NT2/D1 (cell line): Measurements from ENCODE around the gene KCNC1.

ENCODE experiments used
- SUZ12 ChIP-seq: IDR thresholded peaks from 2 replicates; pipeline ENCODE4 v1.6.1; 2011; ENCODE audit not compliant: insufficient read length, insufficient read depth; ENCODE audit errors: extremely low read depth
- YY1 ChIP-seq: IDR thresholded peaks from 2 replicates; pipeline ENCODE4 v1.6.1; 2011; ENCODE audit not compliant: insufficient read length, insufficient read depth
- ZNF274 ChIP-seq: IDR thresholded peaks from 2 replicates; pipeline ENCODE4 v1.6.1; 2011; ENCODE audit warnings: mild to moderate bottlenecking, low read depth, low read length

DNA sequence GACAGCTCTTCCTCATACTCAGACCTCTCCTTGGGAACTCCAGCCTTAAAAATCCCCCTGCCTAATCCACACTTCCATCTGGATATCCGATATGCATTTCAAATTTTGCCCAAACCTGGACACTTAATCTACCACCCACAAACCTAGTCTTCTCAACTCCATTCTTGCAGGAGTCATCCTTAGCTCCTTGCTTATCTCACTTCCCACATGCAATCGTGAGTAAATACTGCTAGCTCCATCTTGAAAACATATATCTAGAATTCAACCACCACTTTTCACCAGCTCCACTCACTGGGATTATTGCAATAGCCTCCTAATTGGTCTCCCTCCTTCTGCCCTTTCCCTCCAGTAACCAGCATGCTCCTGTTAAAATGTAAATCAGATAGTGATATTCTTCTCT, 17.8 kb upstream of the KCNC1 start:
- TF ChIP-seq ZNF274 (no peak), YY1 (no peak), SUZ12 (no peak)
